Fibroblast of skin of left biceps (primary cell): Measurements from ENCODE around the gene TAF1C.
"Not testable (repeated sequence)": the region's sequence is repeated elsewhere in the genome, so short reads cannot be mapped to it uniquely, and the experiment has no call there.

Experiments used
- DNase-seq, 2 experiments: peaks; one replicate each; pipeline ENCODE4 v3.0.0-alpha.2; 2013; ENCODE audit warnings: low read depth in 2 of 2

The TAF1C gene

GRCh38 chr16:84186685-84187437, at the start of gene TAF1C:
TAF1C (minus strand) TSS chr16:84187057; CDS start chr16:84184988, 2,069 bp downstream.
- DNase-seq: peak; percentile 83 to 84

- no peak for DNase-seq
Observed at GRCh38 chr16:84234321-84235241, 47.7 kb upstream of the TAF1C start.

- no peak for DNase-seq
Observed at GRCh38 chr16:84233748-84234147, 46.9 kb upstream of the TAF1C start.

- DNase-seq: no peak
Observed at GRCh38 chr16:84232969-84233368, 46.1 kb upstream of the TAF1C start.

- no peak for DNase-seq
Observed at GRCh38 chr16:84232060-84232459, 45.2 kb upstream of the TAF1C start.

- DNase-seq: no peak
Observed at GRCh38 chr16:84229471-84229870, 42.6 kb upstream of the TAF1C start.

- peak; percentile 17 to 19 for DNase-seq
Observed at GRCh38 chr16:84228256-84228838, 41.5 kb upstream of the TAF1C start.

GRCh38 chr16:84227548-84227947, 40.7 kb upstream of the TAF1C start:
- no peak for DNase-seq

GRCh38 chr16:84226026-84226425, 39.2 kb upstream of the TAF1C start:
- DNase-seq: no peak

GRCh38 chr16:84225571-84225970, 38.7 kb upstream of the TAF1C start:
- no peak for DNase-seq

GRCh38 chr16:84225126-84225525, 38.3 kb upstream of the TAF1C start:
- DNase-seq: no peak

GRCh38 chr16:84224554-84224953, 37.7 kb upstream of the TAF1C start:
- DNase-seq: no peak

GRCh38 chr16:84223456-84223855, 36.6 kb upstream of the TAF1C start:
- no peak for DNase-seq

GRCh38 chr16:84220851-84221250, 34.0 kb upstream of the TAF1C start:
- no peak for DNase-seq

GRCh38 chr16:84218956-84219355, 32.1 kb upstream of the TAF1C start:
- DNase-seq: no peak

GRCh38 chr16:84218176-84218823, 31.4 kb upstream of the TAF1C start:
- DNase-seq: no peak

GRCh38 chr16:84216144-84216543, 29.3 kb upstream of the TAF1C start:
- DNase-seq: not testable (repeated sequence)

GRCh38 chr16:84215531-84215930, 28.7 kb upstream of the TAF1C start:
- no peak for DNase-seq

GRCh38 chr16:84214451-84215066, 27.7 kb upstream of the TAF1C start:
- no peak for DNase-seq

- DNase-seq: no peak
Observed at GRCh38 chr16:84212631-84213030, 25.8 kb upstream of the TAF1C start.

- DNase-seq: no peak
Observed at GRCh38 chr16:84212154-84212553, 25.3 kb upstream of the TAF1C start.
